Activated naive CD4-positive, alpha-beta T cell treated with anti-CD3 and anti-CD28 coated beads, Interleukin-2, amount 10 ng/mL, durations not matched to agents 7 days and 5 days (primary cell): ENCODE results near the gene NTN1.
A peak's percentile ranks its signal among the peaks of the same experiment; 100 is the strongest.
"Not testable (repeated sequence)": the region's sequence is repeated elsewhere in the genome, so short reads cannot be mapped to it uniquely, and the experiment has no call there.

Experiments used
- CTCF ChIA-PET: fragments of 350-600 bp; sonication (Branson Sonifier 250); formaldehyde crosslinking; loops from one replicate; lab custom pipeline; 2021; ENCODE audit warnings: antibody characterized with exemption; lab: Charles Lee
- DNase-seq: peaks from one replicate; pipeline ENCODE4 v3.0.0-alpha.2; 2020
- H3K27ac Mint-ChIP-seq: one replicate; pipeline ENCODE4 v1.8.0; 2021; ENCODE audit warnings: mild to moderate bottlenecking, moderate library complexity, mixed read lengths
- H3K27me3 Mint-ChIP-seq: one replicate; pipeline ENCODE4 v1.8.0; 2021; ENCODE audit warnings: mild to moderate bottlenecking, mixed read lengths
- H3K36me3 Mint-ChIP-seq: one replicate; pipeline ENCODE4 v1.8.0; 2021; ENCODE audit warnings: mixed read lengths
- H3K4me1 Mint-ChIP-seq: one replicate; pipeline ENCODE4 v1.8.0; 2021; ENCODE audit warnings: mixed read lengths
- H3K4me3 Mint-ChIP-seq: one replicate; pipeline ENCODE4 v1.8.0; 2021; ENCODE audit warnings: mild to moderate bottlenecking, moderate library complexity, mixed read lengths
- H3K9me3 Mint-ChIP-seq: one replicate; pipeline ENCODE4 v1.8.0; 2021; ENCODE audit warnings: mixed read lengths

NTN1 gene

GRCh38 chr17:9021158-9021991 is at the start of gene NTN1:
NTN1 (plus strand) TSS chr17:9021510; CDS start chr17:9022374, 864 bp downstream.
- Mint-ChIP-seq H3K4me1 (peaks cover 7% of the 10 kb centered on the region), H3K27me3 (peaks cover 63% of the 10 kb centered on the region), H3K9me3 (no peaks in the 10 kb centered on the region), H3K27ac (no peak within 1 kb of the TSS), H3K36me3 (peaks cover 2% of the 10 kb centered on the region), H3K4me3 (peak within 1 kb of the TSS; percentile 74)
- DNase-seq = peak; percentile 66
- CTCF ChIA-PET = no interaction called here

GRCh38 chr17:8975091-8975725 is 46.1 kb upstream of the NTN1 start:
- Mint-ChIP-seq H3K4me3 (no peak overlapping the region), H3K4me1 (peaks cover 5% of the 10 kb centered on the region), H3K27me3 (peaks cover 15% of the 10 kb centered on the region), H3K9me3 (peaks cover 8% of the 10 kb centered on the region), H3K27ac (no peak overlapping the region), H3K36me3 (peaks cover 4% of the 10 kb centered on the region)
- CTCF ChIA-PET = no interaction called here
- DNase-seq = no peak

- peaks cover 2% of the 10 kb centered on the region for H3K36me3 Mint-ChIP-seq
- CTCF ChIA-PET = no interaction called here
- peaks cover 5% of the 10 kb centered on the region for H3K4me1 Mint-ChIP-seq
- H3K9me3 Mint-ChIP-seq = peaks cover 2% of the 10 kb centered on the region
- H3K4me3 Mint-ChIP-seq = no peak overlapping the region
- DNase-seq = no peak
- H3K27ac Mint-ChIP-seq = no peak overlapping the region
- H3K27me3 Mint-ChIP-seq = peaks cover 11% of the 10 kb centered on the region
Measured at GRCh38 chr17:8976638-8977037, 44.7 kb upstream of the NTN1 start.

GRCh38 chr17:8979715-8980114 is 41.6 kb upstream of the NTN1 start:
- CTCF ChIA-PET = no interaction called here
- Mint-ChIP-seq H3K27ac (no peak overlapping the region), H3K4me1 (peaks cover 5% of the 10 kb centered on the region), H3K9me3 (peaks cover 1% of the 10 kb centered on the region), H3K27me3 (peaks cover 16% of the 10 kb centered on the region), H3K36me3 (no peaks in the 10 kb centered on the region), H3K4me3 (no peak overlapping the region)
- DNase-seq = no peak

GRCh38 chr17:8981443-8981842 is 39.9 kb upstream of the NTN1 start:
- peaks cover 14% of the 10 kb centered on the region for H3K27me3 Mint-ChIP-seq

GRCh38 chr17:8984225-8984624 is 37.1 kb upstream of the NTN1 start:
- Mint-ChIP-seq H3K9me3 (peaks cover 11% of the 10 kb centered on the region), H3K4me1 (peaks cover 20% of the 10 kb centered on the region), H3K27me3 (peaks cover 11% of the 10 kb centered on the region)
- CTCF ChIA-PET = interaction anchor here (1.6 kb wide), 1 partner anchor 13 kb away, joined by 3 read pairs; no protein-coding TSS in a partner anchor
- not testable (repeated sequence) for H3K4me3 Mint-ChIP-seq, H3K36me3 Mint-ChIP-seq, DNase-seq, H3K27ac Mint-ChIP-seq

More at GRCh38 chr17:8981443-8981842, 39.9 kb upstream of the NTN1 start:
- Mint-ChIP-seq H3K27ac (no peak overlapping the region), H3K4me3 (no peak overlapping the region), H3K4me1 (peaks cover 20% of the 10 kb centered on the region), H3K9me3 (peaks cover 9% of the 10 kb centered on the region), H3K36me3 (peaks cover 3% of the 10 kb centered on the region)
- no peak for DNase-seq
- CTCF ChIA-PET = no interaction called here

GRCh38 chr17:8985054-8985701 is 36.1 kb upstream of the NTN1 start:
- Mint-ChIP-seq H3K36me3 (peaks cover 3% of the 10 kb centered on the region), H3K27me3 (peaks cover 14% of the 10 kb centered on the region), H3K4me1 (peaks cover 15% of the 10 kb centered on the region), H3K4me3 (no peak overlapping the region), H3K27ac (no peak overlapping the region), H3K9me3 (peaks cover 11% of the 10 kb centered on the region)
- DNase-seq = no peak
- CTCF ChIA-PET = interaction anchor here (0.6 to 2.1 kb wide), 4 partner anchors 11 to 61 kb away, joined by 3 to 10 read pairs (median 4); no protein-coding TSS in a partner anchor

- H3K4me3 Mint-ChIP-seq = no peak overlapping the region
- peaks cover 14% of the 10 kb centered on the region for H3K27me3 Mint-ChIP-seq
- H3K27ac Mint-ChIP-seq = no peak overlapping the region
- CTCF ChIA-PET = interaction anchor here (2.1 kb wide), 1 partner anchor 9 kb away, joined by 10 read pairs; no protein-coding TSS in a partner anchor
- H3K4me1 Mint-ChIP-seq = peaks cover 16% of the 10 kb centered on the region
- H3K36me3 Mint-ChIP-seq = peaks cover 3% of the 10 kb centered on the region
- no peak for DNase-seq
- peaks cover 11% of the 10 kb centered on the region for H3K9me3 Mint-ChIP-seq
Measured at GRCh38 chr17:8986295-8986694, 35.0 kb upstream of the NTN1 start.

GRCh38 chr17:8988263-8988935 is 32.9 kb upstream of the NTN1 start:
- H3K4me3 Mint-ChIP-seq, CTCF ChIA-PET, DNase-seq, H3K36me3 Mint-ChIP-seq, H3K27ac Mint-ChIP-seq: not testable (repeated sequence)
- H3K4me1 Mint-ChIP-seq = peaks cover 20% of the 10 kb centered on the region
- H3K9me3 Mint-ChIP-seq = peaks cover 11% of the 10 kb centered on the region
- peaks cover 31% of the 10 kb centered on the region for H3K27me3 Mint-ChIP-seq

- CTCF ChIA-PET = interaction anchor here (0.8 kb wide), 1 partner anchor 20 kb away, joined by 3 read pairs; no protein-coding TSS in a partner anchor
- DNase-seq = peak; percentile 79
- Mint-ChIP-seq H3K27ac (no peak overlapping the region), H3K4me3 (no peak overlapping the region), H3K36me3 (no peaks in the 10 kb centered on the region), H3K9me3 (peaks cover 2% of the 10 kb centered on the region), H3K27me3 (peaks cover 23% of the 10 kb centered on the region), H3K4me1 (peaks cover 5% of the 10 kb centered on the region)
Measured at GRCh38 chr17:8991514-8992285, 29.6 kb upstream of the NTN1 start.

GRCh38 chr17:8994319-8994718 is 27.0 kb upstream of the NTN1 start:
- Mint-ChIP-seq H3K4me3 (no peak overlapping the region), H3K36me3 (no peaks in the 10 kb centered on the region), H3K4me1 (peaks cover 9% of the 10 kb centered on the region), H3K27ac (no peak overlapping the region), H3K9me3 (no peaks in the 10 kb centered on the region), H3K27me3 (peaks cover 37% of the 10 kb centered on the region)
- DNase-seq = peak; percentile 63
- CTCF ChIA-PET = interaction anchor here (1.0 to 2.1 kb wide), 3 partner anchors 93 to 240 kb away, joined by 3 to 8 read pairs (median 3); no protein-coding TSS in a partner anchor

GRCh38 chr17:8995711-8996110 is 25.6 kb upstream of the NTN1 start:
- H3K27me3 Mint-ChIP-seq = peaks cover 43% of the 10 kb centered on the region
- CTCF ChIA-PET = interaction anchor here (1.0 to 2.1 kb wide), 6 partner anchors 10 to 533 kb away, joined by 3 to 10 read pairs (median 6); no protein-coding TSS in a partner anchor
- H3K27ac Mint-ChIP-seq = no peak overlapping the region
- no peak overlapping the region for H3K4me3 Mint-ChIP-seq
- DNase-seq = no peak
- no peaks in the 10 kb centered on the region for H3K9me3 Mint-ChIP-seq
- H3K4me1 Mint-ChIP-seq = peaks cover 9% of the 10 kb centered on the region
- no peaks in the 10 kb centered on the region for H3K36me3 Mint-ChIP-seq
